HG02798 (cell line): ENCODE data around the gene CTTN.
"Not testable (repeated sequence)": the region's sequence is repeated elsewhere in the genome, so short reads cannot be mapped to it uniquely, and the experiment has no call there.

Experiments used
- ATAC-seq: cut with Tn5 transposase; IDR thresholded peaks from one replicate; pipeline ENCODE4 v1.9.1; 2021; ENCODE audit warnings: mild to moderate bottlenecking; ENCODE audit not compliant: unreplicated experiment, poor library complexity

The CTTN gene

GRCh38 chr11:70378506-70379134 lies 19.7 kb upstream of the CTTN start:
- ATAC-seq, result no peak

DNA sequence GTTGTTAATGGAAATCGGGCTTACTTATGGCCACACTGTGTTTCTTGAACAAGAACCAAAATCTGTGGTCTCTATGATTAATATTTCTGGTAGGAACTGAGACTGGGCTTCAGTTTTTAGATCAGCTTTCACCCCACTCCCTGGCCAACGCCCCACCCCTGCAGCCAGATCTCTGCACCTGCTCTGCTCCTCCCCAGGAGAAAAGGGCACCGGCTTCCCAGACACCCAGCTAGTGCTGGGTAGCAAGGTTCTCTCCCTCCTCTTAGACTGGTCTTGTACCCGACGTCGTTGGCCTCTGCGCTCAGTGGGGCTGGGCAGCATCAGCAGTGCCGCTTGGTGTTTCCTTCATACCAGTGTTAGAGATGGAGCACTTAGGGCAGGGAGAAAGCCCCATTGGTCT lies 17.0 kb upstream of the CTTN start:
- no peak for ATAC-seq

- ATAC-seq, result no peak
These were observed 16.2 kb upstream of the CTTN start for GRCh38 chr11:70381872-70382861.

DNA sequence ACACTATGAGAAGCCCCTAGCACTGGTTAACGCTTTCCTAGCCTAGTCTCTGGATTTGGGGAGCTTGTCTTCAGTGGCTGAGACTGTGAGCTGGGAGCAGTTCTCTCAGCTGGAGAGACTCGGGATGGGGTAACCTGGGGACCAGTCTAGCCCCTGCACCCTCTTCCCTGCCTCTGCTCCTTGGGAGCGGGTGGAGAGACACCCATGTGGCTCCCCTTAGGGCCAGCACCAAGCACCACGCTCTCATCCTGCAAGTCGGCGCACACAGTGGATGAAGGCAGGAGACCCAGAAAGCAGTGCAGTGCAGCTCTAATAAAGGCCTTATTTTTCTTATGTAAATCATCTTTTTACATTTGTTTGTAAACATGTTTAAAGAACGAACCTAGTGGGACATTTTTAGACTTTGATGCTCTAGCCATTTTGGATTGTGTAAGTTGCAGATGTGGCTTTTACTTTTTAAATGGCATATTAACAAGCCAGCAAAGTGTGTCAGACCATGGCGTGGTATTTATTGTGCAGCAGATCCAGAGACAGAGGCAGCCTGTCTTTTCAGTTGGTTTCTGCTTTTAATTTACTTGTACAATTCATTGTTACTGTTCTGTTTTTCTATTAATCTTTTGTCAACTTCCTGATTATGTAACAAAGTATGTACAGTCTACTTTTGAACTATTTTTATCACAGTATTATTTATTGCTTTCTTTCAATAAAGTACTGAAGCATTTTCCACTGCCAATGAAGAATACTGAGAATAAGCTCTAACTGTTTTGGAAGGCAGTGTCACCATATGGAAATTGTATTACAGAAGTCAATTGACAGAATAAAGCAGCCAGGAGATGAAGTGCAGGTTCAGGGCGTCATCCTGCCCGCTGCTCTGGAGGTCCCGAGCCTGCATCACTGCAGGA lies 14.4 kb upstream of the CTTN start:
- ATAC-seq, result no peak

GRCh38 chr11:70384566-70385152 lies 13.7 kb upstream of the CTTN start:
- ATAC-seq, result no peak

- no peak for ATAC-seq
These were observed 10.8 kb upstream of the CTTN start for GRCh38 chr11:70387564-70387963.

DNA sequence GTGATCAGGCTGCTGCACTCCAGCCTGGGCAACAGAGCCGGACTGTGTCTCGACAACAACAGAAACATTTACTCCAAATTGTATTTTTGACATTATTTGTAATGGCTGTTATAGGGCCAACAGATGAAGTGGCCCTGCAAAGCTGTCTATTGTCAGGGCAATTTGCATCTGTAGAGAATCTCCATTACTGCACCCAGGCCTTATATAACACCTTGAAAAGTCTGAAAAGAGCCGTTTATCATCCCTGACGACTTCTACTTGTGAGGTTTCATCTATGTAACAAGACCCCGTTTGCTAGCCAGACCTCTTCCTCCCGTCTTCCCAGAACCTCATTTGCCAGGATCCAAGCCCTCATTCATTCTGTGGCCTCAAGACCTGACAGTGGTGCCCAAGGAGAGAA lies 9.1 kb upstream of the CTTN start:
- ATAC-seq, result no peak

GRCh38 chr11:70390882-70391281 lies 7.4 kb upstream of the CTTN start:
- not testable (repeated sequence) for ATAC-seq

DNA sequence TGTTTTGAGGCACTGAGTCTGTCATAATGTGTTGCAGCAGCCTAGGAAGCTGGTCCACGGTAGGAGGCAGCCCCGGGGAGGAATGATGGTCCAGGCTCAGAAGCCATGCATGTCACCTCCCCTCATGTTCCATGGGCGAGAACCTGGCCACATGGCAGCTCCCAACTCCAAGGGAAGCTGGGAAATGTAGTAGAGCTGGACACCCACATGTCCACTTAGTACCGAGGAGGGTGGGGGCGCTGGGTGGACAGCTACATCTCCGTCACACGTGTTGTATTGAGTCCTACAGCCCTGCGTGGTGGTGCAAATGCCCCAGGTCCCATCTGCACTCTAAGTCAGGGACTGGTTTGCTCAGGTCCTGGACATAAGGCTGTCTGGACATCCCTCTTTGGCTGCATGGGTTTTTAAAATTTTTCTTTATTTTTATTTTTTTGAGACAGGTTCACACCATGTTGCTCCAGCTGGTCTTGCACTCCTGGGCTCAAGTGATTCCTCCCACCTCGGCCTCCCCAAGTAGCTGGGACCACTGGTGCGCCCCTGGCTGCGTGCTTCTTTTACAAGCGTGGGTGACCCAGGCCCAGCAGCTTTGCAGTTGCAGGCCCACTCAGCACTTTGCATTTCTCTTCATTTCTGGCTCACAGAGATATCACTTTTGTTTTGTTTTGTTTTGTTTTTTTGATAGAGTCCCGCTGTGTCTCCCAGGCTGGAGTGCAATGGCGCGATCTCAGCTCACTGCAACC lies 3.9 kb upstream of the CTTN start:
- no peak for ATAC-seq

- no peak for ATAC-seq
These were observed 870 bp upstream of the CTTN start for GRCh38 chr11:70397336-70397982.

GRCh38 chr11:70398834-70399680 lies 728 bp downstream of the CTTN start:
- no peak for ATAC-seq

DNA sequence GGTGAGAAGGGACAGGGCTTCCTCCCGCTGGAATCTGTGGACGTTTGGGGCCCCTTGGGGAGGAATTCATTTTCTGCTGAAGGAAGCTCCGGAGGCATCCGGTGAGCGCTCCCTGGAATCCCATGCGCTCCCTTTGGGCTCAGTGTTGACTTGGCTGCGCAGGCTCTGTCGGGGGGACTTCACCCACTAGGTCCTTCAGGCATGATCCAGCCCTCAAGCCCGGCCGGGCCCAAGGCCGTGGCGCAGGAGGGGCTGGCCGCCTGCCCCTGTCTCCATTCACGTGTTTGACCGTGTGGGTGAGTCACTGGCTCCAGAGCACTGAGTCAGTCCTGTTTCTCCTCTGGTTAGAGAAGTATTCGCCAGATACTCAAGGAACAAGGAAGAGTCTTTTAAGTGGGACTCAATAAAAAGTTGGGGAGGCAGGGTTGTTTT lies 1.4 kb downstream of the CTTN start:
- ATAC-seq, result no peak

DNA sequence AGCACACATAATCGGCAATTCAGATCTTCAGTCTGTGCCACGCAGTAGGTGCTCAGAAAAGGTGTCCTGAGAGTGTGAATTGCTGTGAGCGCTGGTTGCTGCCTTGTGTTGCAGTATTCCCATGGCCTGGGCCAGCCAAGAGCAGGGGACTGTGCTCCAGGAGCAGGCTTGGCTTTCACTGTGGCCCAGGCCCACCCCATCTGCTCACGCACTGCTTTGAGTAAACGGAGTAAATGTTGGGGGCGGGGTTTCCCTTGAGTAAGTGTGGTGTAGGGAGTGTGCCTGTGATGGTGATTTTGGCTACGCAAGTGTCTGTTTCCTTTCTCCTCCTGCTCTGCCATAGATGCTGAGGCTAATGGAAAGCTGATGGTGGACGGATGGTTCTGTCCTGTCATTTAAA lies 2.3 kb downstream of the CTTN start:
- no peak for ATAC-seq

DNA sequence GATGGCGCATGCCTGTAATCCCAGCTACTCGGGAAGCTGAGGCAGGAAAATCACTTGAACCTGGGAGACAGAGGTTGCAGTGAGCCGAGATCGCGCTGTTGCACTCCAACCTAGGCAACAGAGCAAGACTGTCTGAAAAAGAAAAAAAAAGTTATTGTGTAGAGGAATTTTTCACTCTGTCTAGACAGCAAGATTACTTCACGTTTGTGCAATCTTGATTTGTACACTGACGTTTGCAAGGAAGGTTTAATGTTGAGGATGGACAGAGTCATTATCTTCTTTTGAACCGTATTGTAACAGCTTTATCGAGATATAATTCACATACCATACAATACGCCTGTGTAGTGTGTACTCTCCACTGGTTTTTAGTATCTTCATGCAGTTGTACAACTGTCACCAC lies 3.7 kb downstream of the CTTN start:
- ATAC-seq, result no peak

DNA sequence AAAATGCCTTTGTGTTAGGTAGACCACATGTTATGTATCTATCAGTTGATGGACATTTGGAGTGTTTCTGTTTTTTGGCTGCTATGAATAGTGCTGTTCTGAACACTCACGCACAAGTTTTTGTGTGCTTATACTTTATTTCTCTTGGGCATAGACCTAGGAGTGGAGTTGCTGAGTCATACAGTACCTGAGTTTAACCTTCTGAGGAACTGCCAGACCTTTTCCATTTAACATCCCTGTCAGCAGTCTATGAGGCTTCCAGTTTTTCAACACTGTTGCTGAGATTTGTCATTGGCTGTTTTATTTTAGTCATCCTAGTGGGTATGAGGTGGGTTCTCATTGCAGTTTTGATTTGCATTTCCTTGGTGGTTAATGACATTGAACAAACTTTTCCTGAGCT lies 4.4 kb downstream of the CTTN start:
- no peak for ATAC-seq

DNA sequence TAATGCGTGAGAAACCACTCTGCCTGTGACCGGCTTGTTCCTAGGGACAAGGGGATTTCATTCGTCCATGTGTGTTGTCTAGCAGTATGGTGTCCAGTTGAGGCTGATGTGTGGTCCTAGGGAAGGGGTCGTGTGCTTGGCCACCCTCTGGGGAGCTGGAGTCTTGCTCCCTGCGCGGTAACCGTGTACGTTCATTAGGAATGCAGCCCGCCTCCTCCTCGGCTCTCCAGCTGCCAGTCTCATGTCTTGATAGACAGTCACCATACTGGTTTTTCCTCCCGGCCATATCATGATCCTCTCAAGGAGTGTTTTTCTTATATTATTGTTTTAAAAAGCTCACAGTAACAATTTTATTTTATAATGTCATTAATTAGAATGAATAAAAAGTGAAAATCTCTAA lies 5.9 kb downstream of the CTTN start:
- ATAC-seq, result no peak

DNA sequence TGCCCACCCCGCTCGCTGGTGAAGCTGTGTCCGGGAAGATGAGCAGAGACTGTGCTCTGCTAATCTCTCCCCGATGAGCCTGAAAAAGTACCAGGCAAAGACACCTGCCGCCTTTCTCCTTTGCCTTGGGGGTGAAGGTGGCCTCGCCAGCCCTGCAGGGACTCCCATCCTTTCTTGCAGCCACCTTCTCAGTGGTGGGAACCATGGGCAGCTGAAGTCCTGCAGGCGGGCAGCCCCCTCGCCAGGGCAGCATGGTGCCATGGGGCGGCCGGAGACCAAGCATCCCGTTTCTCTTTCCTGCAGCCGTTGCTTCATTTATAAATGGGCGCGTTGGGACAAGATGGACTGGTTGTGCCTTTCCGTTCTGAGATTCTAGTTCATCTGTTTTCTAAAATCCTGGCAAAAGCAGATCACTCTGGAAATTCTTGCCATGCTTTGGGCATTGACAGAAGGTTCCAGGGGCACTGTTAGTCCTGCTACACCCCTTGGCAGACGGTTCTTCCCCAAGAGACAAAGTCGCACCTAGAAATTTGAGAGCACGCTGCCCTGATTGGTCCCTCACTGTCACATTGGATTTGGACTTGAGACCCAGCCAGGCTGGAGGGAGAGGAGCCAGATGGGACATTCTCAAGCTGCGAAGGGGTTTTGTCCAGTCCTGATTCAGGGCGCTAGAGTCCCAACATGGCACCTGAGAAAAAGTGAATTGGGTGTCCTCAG lies 7.5 kb downstream of the CTTN start:
- ATAC-seq, result no peak

DNA sequence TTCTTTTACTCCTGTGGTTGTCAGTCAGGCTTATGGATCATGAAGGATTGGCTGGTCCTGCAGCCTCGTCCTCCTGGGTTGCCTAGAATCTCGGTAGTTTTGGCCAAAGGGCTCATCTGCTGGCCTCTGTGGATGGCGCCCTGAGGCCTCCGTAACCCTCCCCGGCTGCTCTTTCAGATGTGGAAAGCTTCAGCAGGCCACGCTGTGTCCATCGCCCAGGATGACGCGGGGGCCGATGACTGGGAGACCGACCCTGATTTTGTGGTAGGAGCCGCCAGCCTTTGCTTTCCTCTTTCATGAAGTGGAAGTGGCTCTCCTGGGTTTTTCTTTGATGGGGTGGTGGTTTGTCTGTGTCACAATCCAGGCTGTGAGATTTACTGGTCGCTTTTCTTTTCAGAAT lies 8.8 kb downstream of the CTTN start:
- no peak for ATAC-seq
